Endothelial cell of umbilical vein (primary cell): ENCODE data around the gene ARHGEF12. TPM values are rescaled to one million over a fixed set of nuclear protein-coding genes. Genes with fewer than 3 reads are reported as not detected.
A peak's percentile ranks its signal among the peaks of the same experiment; 100 is the strongest.

Experiments
- BruUV-seq: library from RNA; stranded (reverse); fragments of 400-500 nt; replicated peaks from 2 replicates; lab custom pipeline; 2021; lab: Mats Ljungman, UMichigan
- CTCF ChIA-PET: fragments of 300-600, 350-600 bp; sonication (Branson Sonifier 250); formaldehyde crosslinking; loops from one replicate; lab custom pipeline; 2021; ENCODE audit warnings: antibody characterized with exemption, inconsistent platforms; lab: Charles Lee
- POLR2A ChIA-PET: fragments of 300-600, 350-600 bp; sonication (Branson Sonifier 250); formaldehyde crosslinking; loops from one replicate; lab custom pipeline; 2021; ENCODE audit warnings: antibody characterized with exemption, inconsistent platforms; lab: Charles Lee
- DNase-seq: peaks from one replicate; pipeline ENCODE4 v3.0.0-alpha.2; 2011; ENCODE audit warnings: low read depth, low spot score
- FAIRE-seq: peaks from 2 replicates; lab custom pipeline; 2011; peaks lifted over from hg19 to GRCh38; lab: Jason Lieb, UNC
- H2AFZ ChIP-seq: 2 replicates; pipeline ENCODE4 v1.6.0; 2012; ENCODE audit warnings: low read depth, low read length, control low read depth, inconsistent platforms
- H3K27ac ChIP-seq: 2 replicates; pipeline ENCODE4 v1.5.1; 2011; ENCODE audit warnings: low read depth, mild to moderate bottlenecking, control low read depth, low read length, moderate library complexity; ENCODE audit not compliant: insufficient read depth
- H3K27me3 ChIP-seq, 2 experiments: 2 replicates each; pipeline versions ENCODE4 v1.6.0 to v1.6.1; 2011; ENCODE audit warnings: low read length in 2 of 2, mixed read lengths in 1 of 2; ENCODE audit not compliant: control insufficient read depth in 2 of 2, insufficient read depth in 2 of 2
- H3K36me3 ChIP-seq, 2 experiments: 2 replicates in 1 of 2; 3 replicates in 1 of 2; pipeline ENCODE4 v1.5.1; 2011; ENCODE audit warnings: low read length in 2 of 2, mild to moderate bottlenecking in 1 of 2, moderate library complexity in 1 of 2; ENCODE audit not compliant: control insufficient read depth in 2 of 2, insufficient read depth in 2 of 2; ENCODE audit errors: extremely low read depth in 1 of 2
- H3K4me1 ChIP-seq: 3 replicates; pipeline ENCODE4 v1.5.1; 2011; ENCODE audit warnings: mild to moderate bottlenecking, low read length; ENCODE audit not compliant: control insufficient read depth, insufficient read depth; ENCODE audit errors: extremely low read depth
- H3K4me2 ChIP-seq: 2 replicates; pipeline ENCODE4 v1.6.1; 2011; ENCODE audit warnings: low read length, control low read depth, mixed read lengths; ENCODE audit not compliant: insufficient read depth
- H3K4me3 ChIP-seq, 3 experiments: fragments of 200-600 bp in 1 of 3; sonication (generic), shearing (Covaris generic) in 1 of 3; replicated peaks in 1 of 3; 2 replicates each; pipeline ENCODE4 v1.5.1; 2011 to 2016; ENCODE audit warnings: control low read depth in 3 of 3, low read length in 3 of 3, mild to moderate bottlenecking in 2 of 3, inconsistent platforms in 1 of 3, low read depth in 1 of 3, moderate library complexity in 1 of 3; ENCODE audit not compliant: insufficient read depth in 1 of 3
- H3K79me2 ChIP-seq: 2 replicates; pipeline ENCODE4 v1.6.0; 2012; ENCODE audit warnings: low read length, inconsistent platforms; ENCODE audit not compliant: control insufficient read depth, insufficient read depth
- H3K9ac ChIP-seq: replicated peaks from 2 replicates; pipeline ENCODE3; 2011; ENCODE audit warnings: low read length, control low read depth; ENCODE audit not compliant: insufficient read depth; ENCODE audit errors: extremely low read depth
- H3K9me1 ChIP-seq: replicated peaks from 3 replicates; pipeline ENCODE4 v1.6.0; 2011; ENCODE audit warnings: mild to moderate bottlenecking, low read length; ENCODE audit not compliant: control insufficient read depth, insufficient read depth; ENCODE audit errors: extremely low read depth
- H3K9me3 ChIP-seq: replicated peaks from 2 replicates; pipeline ENCODE4 v1.5.1; 2012; ENCODE audit warnings: low read length, inconsistent platforms; ENCODE audit not compliant: control insufficient read depth, insufficient read depth
- H4K20me1 ChIP-seq: replicated peaks from 2 replicates; pipeline ENCODE3; 2011; ENCODE audit warnings: mild to moderate bottlenecking, low read length; ENCODE audit not compliant: control insufficient read depth, insufficient read depth; ENCODE audit errors: extremely low read depth
- CTCF ChIP-seq, 2 donors: IDR thresholded peaks; 1 replicate in 1 of 2; 2 replicates in 1 of 2; pipeline ENCODE4 v1.5.1; 2011; ENCODE audit warnings: low read length in 2 of 2, mild to moderate bottlenecking in 2 of 2, moderate library complexity in 2 of 2, control low read depth in 1 of 2, inconsistent platforms in 1 of 2, low read depth in 1 of 2; ENCODE audit not compliant: insufficient read depth in 1 of 2; ENCODE audit errors: extremely low read depth in 1 of 2
- EZH2 ChIP-seq: IDR thresholded peaks from 2 replicates; pipeline ENCODE4 v1.6.1; 2012; ENCODE audit warnings: borderline replicate concordance, low read depth, mild to moderate bottlenecking, moderate library complexity, low read length, inconsistent platforms; ENCODE audit not compliant: severe bottlenecking
- FOS ChIP-seq: IDR thresholded peaks from 2 replicates; pipeline ENCODE4 v1.6.1; 2011; ENCODE audit warnings: mild to moderate bottlenecking, low read length, moderate library complexity, borderline replicate concordance; ENCODE audit not compliant: insufficient read depth
- GATA2 ChIP-seq: IDR thresholded peaks from 2 replicates; pipeline ENCODE4 v1.7.0; 2011; ENCODE audit warnings: low read depth, mild to moderate bottlenecking, moderate library complexity, mixed read lengths, low read length; ENCODE audit not compliant: insufficient read length, insufficient read depth
- JUN ChIP-seq: IDR thresholded peaks from 2 replicates; pipeline ENCODE4 v1.6.1; 2011; ENCODE audit warnings: borderline replicate concordance, low read depth; ENCODE audit not compliant: insufficient read length, insufficient read depth
- MAX ChIP-seq: IDR thresholded peaks from 2 replicates; pipeline ENCODE4 v1.6.1; 2011; ENCODE audit not compliant: insufficient read depth, insufficient read length
- MYC ChIP-seq: IDR thresholded peaks from one replicate; pipeline ENCODE4 v1.6.1; 2011; ENCODE audit warnings: mild to moderate bottlenecking, low read depth, low read length
- POLR2A ChIP-seq: IDR thresholded peaks from 2 replicates; pipeline ENCODE4 v1.6.1; 2012; ENCODE audit warnings: low read depth, mild to moderate bottlenecking, control low read depth, low read length
- POLR2AphosphoS5 ChIP-seq: IDR thresholded peaks from 2 replicates; pipeline ENCODE4 v1.6.1; 2012; ENCODE audit warnings: low read depth, mild to moderate bottlenecking, control low read depth, low read length, moderate library complexity; ENCODE audit not compliant: insufficient read depth
- dilution Hi-C: fragments of 300-500 bp; cut with MboI; formaldehyde crosslinking; loops from one replicate; pipeline ENCODE4 v1.15.0; 2019; ENCODE audit warnings: low sequenced_read_pairs; ENCODE audit not compliant: extremely low pct_ligation_motif_present
- intact Hi-C: fragments of 100-400 bp; cut with micrococcal nuclease; formaldehyde crosslinking; loops from one replicate; pipeline ENCODE4 v1.10.0; 2022
- polyA plus RNA-seq, 4 experiments: library from polyadenylated mRNA; depleted of rRNA in 3 of 4; stranded (reverse) in 3 of 4; unstranded in 1 of 4; fragments of >200 nt; gene quantifications; 2 replicates each; pipeline versions ENCODE4 v1.2.1 to v1.2.3, GENCODE V29; 2011 to 2012; ENCODE audit warnings: missing spikeins in 1 of 4
- total RNA-seq: library from RNA; stranded (reverse); gene quantifications from 2 replicates; pipeline ENCODE4 v1.2.3, GENCODE V29; 2021

Gene ARHGEF12
- total and polyA plus RNA-seq, 2 donors (not counting 3 experiments of a cell fraction or from before 2014, with no cell fraction given): 20.9 to 125 TPM

- dilution Hi-C loops (no loop called here), intact Hi-C loops (loop anchor here (10.0 kb wide), 3 partner anchors 355 to 1865 kb away; partner anchors contain the start of gene SC5D)
- H3K4me1 ChIP-seq: peaks cover 33% of the 10 kb centered on the region
Measured at GRCh38 chr11:120330045-120330444, 6.2 kb upstream of the ARHGEF12 start.

More at GRCh38 chr11:120330045-120330444, 6.2 kb upstream of the ARHGEF12 start:
- H3K4me3 ChIP-seq: no peak overlapping the region
- TF ChIP-seq MYC: no peak
- TF ChIP-seq CTCF (IDR thresholded peaks at IDR 0.05; ENCODE audit: extremely low read depth in 1 of 2, insufficient read depth in 1 of 2, low read depth in 1 of 2, low read length in 2 of 2): no peak
- no peak for TF ChIP-seq POLR2A
- no peak for TF ChIP-seq POLR2AphosphoS5
- TF ChIP-seq FOS: no peak
- TF ChIP-seq MAX: no peak
- no peak for TF ChIP-seq JUN
- no peak for TF ChIP-seq EZH2
- no peak for TF ChIP-seq GATA2
- peak overlapping the region; percentile 19 for H3K27ac ChIP-seq
- H4K20me1 ChIP-seq: no peaks in the 10 kb centered on the region
- no peaks in the 10 kb centered on the region for H3K9me1 ChIP-seq
- H3K9ac ChIP-seq: no peak overlapping the region
- DNase-seq (no peak), FAIRE-seq (no peak)
- H3K36me3 ChIP-seq: peaks cover 0 to 13% of the 10 kb centered on the region in 2 experiments
- ChIA-PET POLR2A (no interaction called here), CTCF (interaction anchor here (1.6 kb wide), 1 partner anchor 26 kb away, joined by 8 read pairs; no protein-coding TSS in a partner anchor)
- no peak overlapping the region for H2AFZ ChIP-seq
- H3K79me2 ChIP-seq: peaks cover 12% of the 10 kb centered on the region
- BruUV-seq: no TSS peak
- H3K27me3 ChIP-seq: no peaks in the 10 kb centered on the region
- H3K4me2 ChIP-seq: no peak overlapping the region
- H3K9me3 ChIP-seq: no peaks in the 10 kb centered on the region
